GM10847 (cell line): ENCODE measurements around the gene TMEM184B.

Experiments used
- POLR2A ChIP-seq: IDR thresholded peaks from 2 replicates; pipeline ENCODE4 v1.6.1; 2011; ENCODE audit not compliant: insufficient read length; ENCODE audit errors: extremely low read depth

TMEM184B gene

DNA sequence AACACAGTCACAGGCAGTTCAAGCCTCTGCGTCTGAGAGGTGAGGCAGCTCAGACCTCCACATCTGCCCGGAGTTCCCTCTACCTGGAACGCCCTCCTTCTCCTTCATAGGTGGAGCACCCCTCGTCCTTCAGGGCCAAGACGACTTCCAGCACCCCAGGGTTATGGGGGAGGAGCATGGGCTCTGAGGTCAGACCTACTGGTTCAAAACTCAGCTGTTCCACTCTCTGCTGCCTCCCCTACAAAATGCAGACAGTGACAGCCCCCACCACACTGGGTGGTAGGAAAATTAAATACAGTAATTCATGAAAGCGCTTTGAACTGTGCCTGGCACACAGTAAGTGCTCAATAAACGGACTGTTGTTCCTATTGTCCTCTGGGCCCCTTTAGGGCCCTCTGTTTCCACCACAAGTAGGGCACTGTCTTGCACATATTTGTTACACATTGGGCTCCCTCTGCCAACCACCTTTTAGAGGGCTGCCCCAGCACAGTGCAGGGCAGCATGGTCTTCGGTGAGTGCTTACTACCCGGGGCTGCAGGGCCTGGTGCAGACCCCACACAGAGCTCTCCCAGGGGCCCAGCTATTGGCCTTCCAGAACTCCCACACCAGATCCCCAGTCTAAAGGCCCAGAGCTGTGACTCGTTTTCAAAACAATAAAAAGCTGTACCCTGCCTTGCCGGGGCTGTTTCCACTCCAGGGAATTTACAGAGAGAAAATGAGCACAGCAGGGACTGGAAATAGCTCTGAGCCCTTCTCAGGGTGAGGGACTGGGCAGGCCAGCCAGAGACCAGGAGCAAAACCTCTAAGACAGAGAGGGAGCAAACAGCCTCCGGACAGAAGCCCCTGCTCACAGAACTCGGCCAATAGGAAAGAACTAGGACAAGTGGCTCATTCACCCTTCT is 2.5 kb downstream of the TMEM184B start:
- no peak for TF ChIP-seq POLR2A

DNA sequence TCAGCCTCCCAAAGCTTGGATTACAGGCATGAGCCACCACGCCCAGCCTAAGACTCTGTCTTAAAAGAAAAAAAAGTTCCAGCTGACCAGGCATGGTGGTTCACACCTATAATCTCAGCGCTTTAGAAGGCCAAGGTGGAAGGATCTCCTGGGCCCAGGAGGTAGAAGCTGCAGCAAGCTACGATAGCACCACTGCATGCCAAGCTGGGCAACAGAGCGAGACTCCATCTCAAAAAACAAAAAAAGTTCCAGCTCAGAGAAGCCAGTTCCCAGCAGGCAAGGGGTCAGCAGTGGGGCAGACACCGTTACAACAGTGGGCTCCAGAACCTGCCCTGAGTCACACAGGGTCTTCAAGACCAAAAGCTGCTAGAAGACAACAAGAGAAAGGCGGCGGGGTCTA is 3.3 kb downstream of the TMEM184B start:
- no peak for TF ChIP-seq POLR2A

- TF ChIP-seq POLR2A: no peak
Measured at GRCh38 chr22:38267086-38267485, 5.7 kb downstream of the TMEM184B start.

- no peak for TF ChIP-seq POLR2A
Measured at GRCh38 chr22:38266120-38266519, 6.7 kb downstream of the TMEM184B start.

GRCh38 chr22:38264322-38264843 is 8.4 kb downstream of the TMEM184B start:
- TF ChIP-seq POLR2A: no peak

DNA sequence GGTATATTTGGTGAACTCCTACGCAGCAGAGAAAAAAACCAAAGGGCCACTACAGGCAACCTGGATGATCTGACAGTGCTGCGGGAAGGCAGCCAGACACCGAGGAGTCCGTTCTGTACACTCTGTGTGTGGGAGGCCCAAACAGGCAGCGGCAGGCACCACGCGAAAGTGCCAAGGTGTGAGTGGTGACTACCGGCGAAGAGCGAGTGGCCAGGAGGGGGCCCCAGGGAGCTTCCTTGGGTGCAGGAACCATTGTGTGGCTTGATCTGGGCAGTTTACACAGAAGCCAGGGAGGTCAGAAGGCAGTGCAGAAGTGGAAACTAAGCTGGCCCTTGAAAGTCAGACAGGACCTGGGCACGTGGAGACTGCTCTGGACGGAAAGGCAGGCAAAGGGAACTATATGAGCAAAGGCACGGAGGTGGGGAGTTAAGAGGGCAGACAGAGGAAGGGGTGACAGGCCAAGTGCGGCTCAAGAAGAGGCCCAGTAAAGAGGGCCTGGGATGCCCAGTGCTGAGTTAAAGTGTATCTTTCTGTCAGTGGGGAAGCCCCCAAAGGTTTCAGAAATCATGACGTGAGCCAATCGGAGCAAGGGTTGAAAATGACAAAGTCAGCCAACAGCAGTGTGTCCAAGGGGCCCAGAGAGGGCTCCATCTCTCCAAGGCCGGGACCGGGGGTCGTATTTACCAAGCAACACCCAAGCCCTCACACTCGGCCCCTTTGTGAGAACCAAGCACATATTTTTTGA is 10.6 kb downstream of the TMEM184B start:
- TF ChIP-seq POLR2A: no peak

GRCh38 chr22:38260761-38261681 is 11.8 kb downstream of the TMEM184B start:
- TF ChIP-seq POLR2A: no peak

DNA sequence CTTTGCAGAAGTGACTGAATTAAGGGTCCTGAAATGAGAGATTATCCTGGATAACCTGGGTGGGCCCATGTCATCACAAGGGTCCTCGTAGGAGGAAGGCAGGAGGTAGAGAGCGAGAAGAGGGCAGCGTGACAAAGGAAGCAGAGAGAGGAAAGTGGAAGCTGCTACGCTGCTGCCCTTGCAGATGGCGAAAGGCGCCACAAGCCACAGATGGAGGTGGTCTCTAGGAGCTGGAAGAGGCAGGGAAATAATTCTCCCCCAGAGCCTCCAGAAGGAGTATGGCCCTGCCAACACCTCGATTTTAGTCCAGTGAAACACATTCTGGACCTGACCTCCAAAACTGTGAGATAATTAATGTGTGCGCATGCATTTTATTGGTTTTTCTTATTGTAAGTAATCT is 13.4 kb downstream of the TMEM184B start:
- no peak for TF ChIP-seq POLR2A

DNA sequence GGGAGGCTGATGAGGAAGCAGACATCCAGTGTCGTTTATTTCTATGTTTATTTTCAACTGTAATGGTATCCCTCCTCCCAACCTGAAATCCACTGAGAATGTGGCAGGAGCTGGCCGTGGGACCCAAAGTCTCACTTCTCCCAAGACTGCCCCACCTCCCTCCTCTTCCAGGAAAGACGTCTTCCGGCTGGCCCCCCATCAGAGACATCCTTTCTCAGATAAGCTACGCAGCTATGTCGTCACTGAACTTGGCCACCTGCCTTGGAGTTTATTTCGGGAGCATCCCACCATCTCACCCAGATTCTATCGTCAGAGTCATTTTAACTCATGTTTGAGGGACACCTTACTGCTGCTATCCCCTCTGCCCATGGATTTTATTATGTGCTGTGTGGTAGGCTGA is 13.9 kb downstream of the TMEM184B start:
- TF ChIP-seq POLR2A: no peak

GRCh38 chr22:38257650-38258250 is 15.1 kb downstream of the TMEM184B start:
- TF ChIP-seq POLR2A: no peak

- no peak for TF ChIP-seq POLR2A
Measured at GRCh38 chr22:38257181-38257580, 15.6 kb downstream of the TMEM184B start.

GRCh38 chr22:38255697-38256096 is 17.1 kb downstream of the TMEM184B start:
- TF ChIP-seq POLR2A: no peak

GRCh38 chr22:38251341-38251692 is 21.5 kb downstream of the TMEM184B start:
- TF ChIP-seq POLR2A: no peak

GRCh38 chr22:38250643-38251340 is 22.0 kb downstream of the TMEM184B start:
- TF ChIP-seq POLR2A: no peak
